ENCODE results near the gene ZG16B. TPM values are rescaled to one million over a fixed set of nuclear protein-coding genes. Genes with fewer than 3 reads are reported as not detected.

ZG16B gene
- total RNA-seq, 1 experiment from 2014 or later: not detected

DNA sequence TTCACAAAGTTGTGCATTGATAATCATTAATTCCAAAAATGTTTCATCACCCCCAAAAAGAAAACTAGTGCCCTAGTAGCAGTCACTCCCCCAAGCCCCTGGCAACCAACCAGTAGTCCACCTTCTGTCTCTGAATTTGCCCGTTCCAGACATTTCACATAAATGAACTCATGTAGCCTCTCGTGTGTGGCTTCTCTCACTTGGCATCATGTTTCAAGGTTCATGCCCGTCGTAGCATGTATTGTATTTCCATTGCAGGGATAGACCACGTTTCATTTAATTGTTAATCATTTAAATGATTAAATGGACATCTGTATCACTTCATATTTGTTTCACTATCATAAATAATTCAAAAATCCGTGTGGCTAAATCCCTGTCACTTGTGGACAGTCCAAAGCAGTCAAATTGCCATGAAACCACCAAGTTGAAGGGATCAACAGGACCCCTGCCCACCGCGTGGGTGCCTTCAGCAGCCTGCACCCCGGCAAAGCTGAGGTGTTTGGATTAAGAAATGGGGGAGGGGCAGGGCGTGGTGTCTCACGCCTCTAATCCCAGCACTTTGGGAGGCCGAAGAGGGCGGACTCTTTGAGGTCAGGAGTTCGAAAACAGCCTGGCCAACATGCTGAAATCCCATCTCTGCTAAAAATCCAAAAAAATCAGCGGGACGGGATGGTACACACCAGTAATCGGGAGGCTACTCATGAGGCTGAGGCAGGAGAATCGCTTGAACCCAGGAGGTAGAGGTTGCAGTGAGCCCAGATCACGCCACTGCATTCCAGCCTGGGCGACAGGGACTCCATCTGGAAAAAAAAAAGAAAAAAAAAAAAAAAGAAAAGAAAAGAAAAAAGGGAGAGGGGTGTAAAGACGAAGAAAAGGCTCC is 44.2 kb downstream of the ZG16B start:
- no peak overlapping the region for H4K8ac ChIP-seq (replicated peaks; ENCODE audit: insufficient read length, low read depth, low read length)
- Mint-ChIP-seq H3K27ac (no peak overlapping the region; a peak in 2 of 7 replicates), H3K27me3 (ENCODE audit: low read depth) (peaks cover 42% of the 10 kb centered on the region), H3K4me3 (peak overlapping the region in 1 of 2 experiments; percentile 55; a peak in 2 of 5 replicates), H3K36me3 (ENCODE audit: insufficient read depth in 1 of 3, low read depth in 3 of 3) (no peaks in the 10 kb centered on the region), H3K9me3 (no peaks in the 10 kb centered on the region; a peak in 1 of 5 replicates), H3K4me1 (peaks cover 0 to 7% of the 10 kb centered on the region in 2 experiments; a peak in 2 of 4 replicates)
- no peak overlapping the region for H3K9ac ChIP-seq (ENCODE audit: extremely low read depth, insufficient read length, low read length)
- H2BK12ac ChIP-seq (ENCODE audit: insufficient read length, low read depth, low read length): no peak overlapping the region
- no peak overlapping the region for H3K14ac ChIP-seq (ENCODE audit: insufficient read depth, low read length)
- no peak overlapping the region for H2BK5ac ChIP-seq (ENCODE audit: insufficient read length, low read length)
- H4K20me1 ChIP-seq (ENCODE audit: control insufficient read depth, insufficient read depth, insufficient read length): no peaks in the 10 kb centered on the region
- H2BK20ac ChIP-seq (ENCODE audit: low read depth, low read length, poor library complexity, severe bottlenecking): no peak overlapping the region
- no CpG with 5 or more reads among the region's 21 CpGs for WGBS (ENCODE audit: extremely low coverage, insufficient read length, low lambda C conversion rate)
- H3K27me3 ChIP-seq (ENCODE audit: insufficient read depth, low read length): no peaks in the 10 kb centered on the region
- H4K5ac ChIP-seq (ENCODE audit: insufficient read length, low read depth, low read length): no peak overlapping the region
- H3K56ac ChIP-seq (ENCODE audit: insufficient read length, low read depth, low read length): no peak overlapping the region
- no peak overlapping the region for H4K91ac ChIP-seq (ENCODE audit: insufficient read length, low read depth, low read length)
- no peak overlapping the region for H3K18ac ChIP-seq (ENCODE audit: insufficient read length, low read depth, low read length)
- DNase-seq: no peak
- no peak overlapping the region for H3K4ac ChIP-seq (ENCODE audit: low read depth, low read length)
- H3K4me2 ChIP-seq (ENCODE audit: insufficient read depth, insufficient read length, low read length): no peak overlapping the region
- no peak overlapping the region for H2BK15ac ChIP-seq (ENCODE audit: low read depth, low read length)
- H3T11ph ChIP-seq (ENCODE audit: low read length): no peak overlapping the region
- no peaks in the 10 kb centered on the region for H3K79me2 ChIP-seq (ENCODE audit: insufficient read depth, low read length)
- H3K23me2 ChIP-seq (ENCODE audit: insufficient read length, low read depth, low read length, poor library complexity, severe bottlenecking): no peaks in the 10 kb centered on the region
- H3K9me3 ChIP-seq (ENCODE audit: control insufficient read depth, low read depth, low read length): no peaks in the 10 kb centered on the region
- H3K27ac ChIP-seq (ENCODE audit: insufficient read length, low read depth, low read length): no peak overlapping the region
- H3K23ac ChIP-seq (ENCODE audit: insufficient read length, low read depth, low read length): no peak overlapping the region
- 0 out of 2 replicates have a peak, but pooled peaks cover 1% of the 10 kb centered on the region for H3K4me1 ChIP-seq (ENCODE audit: insufficient read depth, low read length)
- no peak overlapping the region for H2BK120ac ChIP-seq (ENCODE audit: low read depth, low read length, poor library complexity, severe bottlenecking)
- no peak overlapping the region for H2AFZ ChIP-seq (ENCODE audit: low read length)
- no peak overlapping the region for H2AK5ac ChIP-seq (ENCODE audit: insufficient read length, low read length)
- TF ChIP-seq, protein P1, sequence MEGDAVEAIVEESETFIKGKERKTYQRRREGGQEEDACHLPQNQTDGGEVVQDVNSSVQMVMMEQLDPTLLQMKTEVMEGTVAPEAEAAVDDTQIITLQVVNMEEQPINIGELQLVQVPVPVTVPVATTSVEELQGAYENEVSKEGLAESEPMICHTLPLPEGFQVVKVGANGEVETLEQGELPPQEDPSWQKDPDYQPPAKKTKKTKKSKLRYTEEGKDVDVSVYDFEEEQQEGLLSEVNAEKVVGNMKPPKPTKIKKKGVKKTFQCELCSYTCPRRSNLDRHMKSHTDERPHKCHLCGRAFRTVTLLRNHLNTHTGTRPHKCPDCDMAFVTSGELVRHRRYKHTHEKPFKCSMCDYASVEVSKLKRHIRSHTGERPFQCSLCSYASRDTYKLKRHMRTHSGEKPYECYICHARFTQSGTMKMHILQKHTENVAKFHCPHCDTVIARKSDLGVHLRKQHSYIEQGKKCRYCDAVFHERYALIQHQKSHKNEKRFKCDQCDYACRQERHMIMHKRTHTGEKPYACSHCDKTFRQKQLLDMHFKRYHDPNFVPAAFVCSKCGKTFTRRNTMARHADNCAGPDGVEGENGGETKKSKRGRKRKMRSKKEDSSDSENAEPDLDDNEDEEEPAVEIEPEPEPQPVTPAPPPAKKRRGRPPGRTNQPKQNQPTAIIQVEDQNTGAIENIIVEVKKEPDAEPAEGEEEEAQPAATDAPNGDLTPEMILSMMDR (conservative IDR thresholded peaks at IDR 0.05): no peak
- H3K79me1 ChIP-seq (ENCODE audit: insufficient read depth, low read depth, low read length, poor library complexity, severe bottlenecking): no peaks in the 10 kb centered on the region

Data from H9 (cell line).